Medulla oblongata (tissue), 1 donor: Measurements from ENCODE around the gene MIDN.
"Not testable (repeated sequence)": the region's sequence is repeated elsewhere in the genome, so short reads cannot be mapped to it uniquely, and the experiment has no call there.

Experiments used
- DNase-seq: peaks from one replicate; pipeline ENCODE4 v3.0.0-alpha.2; 2015; ENCODE audit errors: extremely low spot score

The MIDN gene

DNA sequence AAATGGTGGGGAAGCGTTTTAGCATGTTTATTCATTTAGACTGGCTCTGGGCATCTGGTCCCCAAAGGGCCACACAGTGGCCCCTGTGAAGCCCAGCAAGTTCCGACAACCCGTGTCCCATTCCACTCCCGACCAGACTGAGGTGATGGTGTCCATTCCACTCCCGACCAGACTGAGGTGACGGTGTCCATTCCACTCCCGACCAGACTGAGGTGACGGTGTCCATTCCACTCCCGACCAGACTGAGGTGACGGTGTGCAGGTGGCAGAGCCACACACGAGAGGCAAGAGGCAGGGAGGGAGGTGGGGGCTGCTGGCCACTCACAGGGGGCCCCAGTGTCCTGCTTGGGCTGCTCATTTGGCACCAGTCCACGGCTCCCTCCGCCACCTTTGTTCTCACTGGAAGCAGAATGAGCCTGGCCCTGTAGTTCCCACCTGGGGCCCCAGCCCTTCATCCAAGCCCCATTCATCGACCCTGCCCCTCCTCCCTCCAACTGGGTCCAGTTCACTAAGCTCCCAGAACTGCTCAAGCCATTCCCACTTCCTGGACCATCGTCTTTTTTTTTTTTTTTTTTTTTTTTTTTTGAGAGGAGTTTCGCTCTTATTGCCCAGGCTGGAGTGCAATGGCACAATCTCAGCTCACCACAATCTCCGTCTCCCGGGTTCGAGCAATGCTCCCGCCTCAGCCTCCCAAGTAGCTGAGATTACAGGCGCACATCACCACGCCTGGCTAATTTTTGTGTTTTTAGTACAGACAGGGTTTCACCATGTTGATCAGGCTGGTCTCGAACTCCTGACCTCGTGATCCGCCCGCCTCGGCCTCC lies 1.9 kb upstream of the MIDN start:
- not testable (repeated sequence) for DNase-seq

DNA sequence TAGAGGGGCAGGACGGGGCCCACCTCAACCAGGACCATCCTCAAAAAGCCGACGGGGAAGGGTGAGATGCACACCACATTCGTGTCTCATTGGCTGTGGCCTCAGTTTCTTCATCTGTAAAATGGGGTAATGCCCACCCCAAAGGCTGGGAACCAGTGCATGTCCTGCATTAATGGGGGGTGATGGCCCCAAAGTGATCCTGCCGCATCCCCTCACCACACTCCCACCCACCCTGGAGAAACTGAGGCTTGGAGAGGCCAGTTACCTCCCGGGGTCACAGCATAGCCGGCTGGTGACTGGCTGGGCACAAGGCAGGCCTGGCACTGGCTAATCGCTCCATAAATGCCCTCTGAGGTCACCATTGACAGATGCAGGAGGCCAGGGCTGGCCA lies 640 bp upstream of the MIDN start:
- DNase-seq, result no peak

DNA sequence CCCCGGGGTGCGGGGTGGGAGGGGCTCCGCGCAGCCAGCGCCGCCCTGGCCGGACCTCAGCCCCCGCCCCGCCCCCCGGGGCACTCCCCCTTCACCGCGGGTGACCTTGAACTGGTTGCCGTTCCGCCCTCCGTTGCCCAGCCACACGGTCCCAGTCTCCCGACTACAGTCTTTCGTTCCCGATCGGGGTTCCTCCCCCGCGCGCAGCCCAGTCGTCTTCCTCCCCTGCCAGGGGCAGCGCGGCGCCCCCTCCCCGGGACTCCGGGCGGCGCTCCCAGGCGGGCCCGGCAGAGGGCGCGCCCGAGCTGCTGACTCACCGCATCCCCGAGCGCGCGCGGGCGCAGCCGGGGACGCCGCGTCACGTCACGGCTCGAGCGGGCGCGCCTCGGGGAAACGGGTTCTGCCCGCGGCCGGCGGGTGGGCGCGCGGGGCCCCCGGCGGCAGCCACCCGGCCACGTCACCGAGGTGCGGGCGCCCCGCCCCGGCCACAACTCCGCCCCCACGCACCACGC lies 459 bp downstream of the MIDN start:
- DNase-seq, result peak; percentile 82

DNA sequence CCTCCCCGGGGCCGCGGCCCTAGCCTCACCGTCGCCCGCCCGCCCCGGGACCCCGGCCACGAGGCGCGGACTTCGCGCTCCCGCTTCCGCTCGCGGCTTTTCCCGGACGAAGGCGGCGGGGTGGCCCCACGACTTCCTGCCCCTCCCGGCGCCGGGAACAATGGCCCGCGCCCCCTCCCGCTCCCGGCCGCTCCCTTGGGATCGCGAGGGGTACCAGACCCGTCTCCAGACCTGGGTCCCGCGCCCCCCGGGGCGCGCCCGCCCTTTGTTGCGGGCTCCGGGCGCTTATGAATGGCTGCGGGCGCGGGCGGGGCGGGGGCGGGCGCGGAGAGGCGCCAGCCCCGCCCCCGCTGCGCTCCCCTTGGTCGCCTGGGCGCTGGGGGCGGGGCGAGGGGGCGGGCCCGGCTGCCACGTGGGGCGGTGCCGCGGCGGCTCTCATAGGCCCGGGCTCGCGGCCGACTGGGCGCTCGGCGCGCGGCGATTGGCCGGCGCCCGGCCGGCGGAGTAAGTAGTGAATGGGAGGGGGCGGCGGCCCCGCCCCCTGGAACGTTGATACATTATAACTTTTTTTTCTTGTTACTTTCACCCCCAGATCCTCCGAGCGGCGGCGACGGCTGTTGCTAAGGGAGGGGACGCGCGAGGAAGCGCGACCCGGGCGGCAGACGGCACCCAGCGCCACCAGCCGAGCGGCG lies 1.1 kb downstream of the MIDN start:
- DNase-seq, result peak; percentile 96

DNA sequence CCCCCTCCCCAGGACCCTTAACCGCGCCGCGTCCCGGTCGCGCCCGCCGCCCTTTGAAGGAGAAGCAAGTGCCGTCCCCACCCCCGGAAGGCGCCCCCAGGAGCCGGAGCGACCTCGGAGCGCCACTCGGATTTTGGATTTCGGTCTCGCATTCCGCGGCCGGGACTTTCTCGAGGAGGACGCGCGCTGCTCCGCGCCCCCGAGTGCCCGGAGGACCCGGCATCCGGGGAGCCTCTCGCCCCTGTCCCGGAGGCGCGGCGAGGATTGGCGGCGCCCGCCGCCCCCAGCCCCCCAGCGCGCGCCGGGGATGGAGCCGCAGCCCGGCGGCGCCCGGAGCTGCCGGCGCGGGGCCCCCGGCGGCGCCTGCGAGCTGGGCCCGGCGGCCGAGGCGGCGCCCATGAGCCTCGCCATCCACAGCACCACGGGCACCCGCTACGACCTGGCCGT lies 1.6 kb downstream of the MIDN start:
- no peak for DNase-seq

DNA sequence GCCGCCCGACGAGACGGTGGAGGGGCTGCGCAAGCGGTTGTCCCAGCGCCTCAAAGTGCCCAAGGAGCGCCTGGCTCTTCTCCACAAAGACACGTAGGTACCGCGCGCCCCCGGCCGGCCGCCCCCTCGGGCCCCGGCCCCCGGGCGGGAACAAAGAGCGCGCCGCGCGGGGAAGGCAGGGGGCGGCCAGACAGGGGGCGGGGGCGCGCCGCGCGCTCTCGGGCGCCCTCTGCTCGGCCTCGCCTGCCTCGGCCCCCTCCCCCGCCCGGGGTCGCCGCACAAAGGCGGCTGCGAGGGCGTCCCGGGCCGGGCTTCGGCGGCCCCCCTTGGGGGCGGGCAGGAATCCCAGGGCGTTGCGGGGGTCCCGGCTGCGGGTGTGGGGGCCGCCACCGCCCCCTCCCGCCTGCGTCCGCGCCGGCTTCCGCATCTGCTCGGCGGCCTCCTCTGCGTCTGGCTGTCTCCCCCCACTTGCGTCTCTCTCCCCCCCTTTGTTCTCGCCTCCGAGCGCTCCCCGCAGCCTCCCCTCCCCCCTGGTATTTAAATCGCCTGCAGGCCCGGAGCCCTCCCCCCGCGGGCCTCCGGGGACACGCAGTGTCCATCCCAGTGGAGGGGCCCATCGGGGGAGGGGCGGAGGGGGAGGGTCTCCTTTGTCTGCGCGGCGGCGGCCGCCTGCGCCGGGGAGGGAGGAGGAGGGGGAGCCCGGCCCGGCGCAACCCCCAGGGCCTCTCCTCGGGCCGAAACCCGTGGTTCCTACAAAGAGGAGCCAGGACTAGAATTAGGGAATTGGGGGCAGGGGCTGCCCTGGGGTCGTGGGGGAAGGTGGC lies 2.3 kb downstream of the MIDN start:
- DNase-seq, result peak; percentile 71

DNA sequence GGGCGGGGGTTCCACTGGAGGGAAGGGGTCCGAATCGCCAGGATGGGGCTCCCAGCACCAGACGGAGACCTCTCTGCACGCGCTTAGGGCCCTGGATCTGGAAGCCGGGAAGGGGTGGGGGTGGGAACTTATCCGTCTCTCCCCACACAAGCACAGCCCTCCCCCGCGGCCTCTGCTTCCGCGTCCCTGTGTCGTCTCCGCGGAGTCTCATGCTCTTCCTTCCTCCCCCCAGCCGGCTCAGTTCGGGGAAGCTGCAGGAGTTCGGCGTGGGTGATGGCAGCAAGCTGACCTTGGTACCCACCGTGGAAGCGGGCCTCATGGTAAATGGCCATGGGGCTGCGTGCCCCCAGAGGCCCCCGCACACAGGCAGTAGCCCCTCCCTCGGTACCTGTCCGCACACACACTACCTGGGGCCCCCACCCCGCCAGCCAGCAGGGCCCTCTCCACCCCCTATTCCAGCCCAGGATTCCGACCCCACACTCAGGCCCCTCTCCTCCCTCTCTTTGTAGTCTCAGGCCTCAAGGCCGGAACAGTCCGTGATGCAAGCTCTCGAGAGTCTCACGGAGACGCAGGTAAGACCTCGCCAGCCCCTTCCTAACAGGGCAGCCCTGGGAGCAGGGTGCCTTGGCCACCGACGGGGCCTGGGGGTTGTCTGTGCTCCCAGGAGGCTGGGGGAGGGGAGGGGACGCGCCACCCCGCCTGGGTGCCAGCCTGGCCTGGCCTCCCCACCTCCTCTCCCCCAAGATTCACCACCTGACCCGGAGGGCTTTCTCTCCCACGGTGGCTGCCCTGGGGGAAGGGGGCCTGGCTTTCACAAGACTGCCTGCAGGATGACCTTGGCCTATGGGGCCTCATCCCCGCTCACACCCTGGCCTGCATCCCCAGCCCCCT lies 3.2 kb downstream of the MIDN start:
- DNase-seq, result peak; percentile 79

DNA sequence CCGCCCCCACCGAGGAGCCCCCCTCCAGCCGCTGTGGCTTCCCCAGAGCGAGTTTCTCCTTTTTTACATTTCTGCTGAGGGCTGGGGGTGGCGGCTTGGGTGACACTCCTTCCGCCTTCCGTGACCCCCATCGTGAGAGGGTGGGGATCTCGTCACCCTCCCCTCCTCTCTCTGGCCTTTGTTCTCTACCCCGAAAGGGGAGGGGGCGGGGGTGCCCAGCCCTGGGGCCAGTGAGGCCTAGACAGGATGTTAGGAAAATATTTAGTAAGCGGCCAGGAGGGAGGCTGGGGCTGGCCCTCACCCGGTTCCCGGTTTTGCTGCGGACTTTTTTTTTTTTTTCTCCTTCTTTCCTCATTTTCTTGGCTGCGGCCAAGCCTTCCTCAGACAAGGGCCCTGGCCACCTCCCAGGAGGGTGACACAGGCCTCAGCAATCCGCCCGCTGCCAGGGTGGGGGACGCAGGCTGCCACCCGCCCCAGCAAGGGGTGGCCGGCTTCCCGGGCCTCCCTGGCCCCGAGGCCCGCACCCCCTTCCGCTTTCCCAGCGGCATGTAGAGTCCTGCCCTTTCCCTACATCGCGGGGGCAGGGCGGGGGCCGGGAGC lies 3.9 kb downstream of the MIDN start:
- peak; percentile 90 for DNase-seq

DNA sequence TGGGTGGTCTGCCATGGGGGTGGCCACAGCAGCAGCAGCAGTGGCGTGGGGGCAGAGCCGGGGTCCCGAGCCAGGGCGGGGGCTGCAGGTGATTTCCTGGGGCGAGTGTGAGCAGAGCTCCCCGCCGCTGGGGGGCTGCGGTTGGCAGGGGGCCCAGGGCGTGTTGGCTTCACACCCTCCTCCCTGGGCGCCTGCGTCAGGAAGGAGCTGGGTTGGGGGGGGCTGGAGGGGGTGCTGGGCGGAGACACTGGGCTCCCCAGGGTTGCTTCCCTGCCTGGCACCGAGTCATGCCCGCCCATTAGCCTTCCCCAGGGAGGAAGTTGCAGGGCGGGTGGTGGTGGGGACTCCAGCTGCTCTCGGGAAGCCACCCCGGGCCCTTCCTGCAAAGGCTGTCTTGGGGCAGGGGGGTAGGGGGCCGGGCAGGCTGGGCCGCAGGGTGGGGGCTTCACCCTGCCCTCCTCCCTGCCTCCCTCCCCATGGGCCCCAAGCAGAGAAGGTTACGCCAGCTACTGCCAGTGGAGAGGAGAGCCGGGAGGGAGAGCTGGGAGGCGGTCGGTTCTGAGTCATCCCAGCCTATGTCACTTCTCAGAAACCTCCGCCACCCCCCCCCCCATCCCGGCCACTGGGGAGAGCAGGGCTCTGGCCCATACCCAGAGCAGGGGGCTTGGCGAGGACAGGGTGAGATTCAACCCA lies 4.6 kb downstream of the MIDN start:
- DNase-seq, result peak; percentile 95

DNA sequence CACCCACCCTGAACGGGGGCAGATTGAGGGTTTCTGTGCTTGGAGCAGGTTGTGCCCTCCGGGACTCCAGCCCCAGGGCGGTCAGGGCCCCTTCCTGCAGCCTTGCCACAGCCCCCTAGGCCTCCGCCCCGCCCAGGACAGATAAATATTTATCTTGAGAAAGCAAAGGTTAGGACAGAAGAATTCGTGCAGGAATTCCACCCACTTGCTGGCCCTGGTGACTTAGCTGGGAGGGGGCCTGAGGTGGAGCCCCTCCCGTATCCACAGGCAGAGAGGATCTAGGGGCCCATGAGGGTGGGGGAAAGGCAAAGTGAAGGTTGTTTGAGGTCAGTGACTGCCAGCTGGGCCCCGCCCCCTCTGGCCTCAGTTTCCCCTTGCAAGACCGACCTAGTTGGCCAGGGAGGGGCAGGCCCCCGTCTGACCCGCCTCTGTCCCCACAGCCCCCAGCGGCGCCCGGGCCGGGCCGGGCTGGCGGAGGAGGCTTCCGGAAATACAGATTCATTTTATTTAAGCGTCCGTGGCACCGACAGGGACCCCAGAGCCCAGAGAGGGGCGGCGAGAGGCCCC lies 5.2 kb downstream of the MIDN start:
- no peak for DNase-seq

DNA sequence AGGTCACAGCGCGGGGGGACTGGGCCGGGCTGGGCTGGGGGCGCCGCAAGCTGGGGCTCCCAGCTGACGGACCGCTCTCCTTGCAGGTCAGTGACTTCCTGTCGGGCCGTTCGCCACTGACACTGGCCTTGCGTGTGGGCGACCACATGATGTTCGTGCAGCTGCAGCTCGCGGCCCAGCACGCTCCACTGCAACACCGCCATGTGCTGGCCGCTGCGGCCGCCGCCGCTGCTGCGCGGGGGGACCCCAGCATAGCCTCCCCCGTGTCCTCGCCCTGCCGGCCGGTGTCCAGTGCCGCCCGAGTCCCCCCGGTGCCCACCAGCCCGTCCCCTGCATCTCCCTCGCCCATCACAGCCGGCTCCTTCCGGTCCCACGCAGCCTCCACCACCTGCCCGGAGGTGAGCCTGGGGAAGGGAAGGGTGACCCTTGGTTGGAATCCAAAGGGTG lies 5.7 kb downstream of the MIDN start:
- DNase-seq, result no peak

DNA sequence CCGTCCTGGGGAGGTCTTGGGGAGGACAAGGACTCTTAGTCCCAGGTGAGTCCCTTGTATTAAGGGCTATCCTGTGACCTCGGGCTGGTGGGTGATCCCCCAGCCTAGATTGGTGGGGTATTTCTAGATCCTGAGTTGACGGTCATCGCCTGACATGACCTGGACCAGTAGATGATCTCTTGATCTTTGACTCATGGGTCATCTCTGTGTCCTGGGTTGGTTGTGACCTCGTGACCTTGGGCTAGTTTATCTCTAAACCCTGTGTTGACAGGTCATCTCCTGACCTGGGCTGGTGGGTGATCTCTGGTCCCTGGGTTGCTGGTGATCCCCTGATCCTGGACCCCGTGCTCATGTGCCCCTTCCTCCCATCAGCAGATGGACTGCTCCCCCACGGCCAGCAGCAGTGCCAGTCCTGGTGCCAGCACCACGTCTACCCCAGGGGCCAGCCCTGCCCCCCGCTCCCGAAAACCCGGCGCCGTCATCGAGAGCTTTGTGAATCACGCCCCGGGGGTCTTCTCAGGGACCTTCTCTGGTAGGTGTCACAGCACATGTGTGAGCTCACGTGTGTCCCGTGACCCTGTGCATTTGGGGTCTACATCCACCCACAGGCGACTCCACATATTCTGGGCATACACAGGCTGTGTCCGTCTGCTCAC lies 6.3 kb downstream of the MIDN start:
- DNase-seq, result no peak

DNA sequence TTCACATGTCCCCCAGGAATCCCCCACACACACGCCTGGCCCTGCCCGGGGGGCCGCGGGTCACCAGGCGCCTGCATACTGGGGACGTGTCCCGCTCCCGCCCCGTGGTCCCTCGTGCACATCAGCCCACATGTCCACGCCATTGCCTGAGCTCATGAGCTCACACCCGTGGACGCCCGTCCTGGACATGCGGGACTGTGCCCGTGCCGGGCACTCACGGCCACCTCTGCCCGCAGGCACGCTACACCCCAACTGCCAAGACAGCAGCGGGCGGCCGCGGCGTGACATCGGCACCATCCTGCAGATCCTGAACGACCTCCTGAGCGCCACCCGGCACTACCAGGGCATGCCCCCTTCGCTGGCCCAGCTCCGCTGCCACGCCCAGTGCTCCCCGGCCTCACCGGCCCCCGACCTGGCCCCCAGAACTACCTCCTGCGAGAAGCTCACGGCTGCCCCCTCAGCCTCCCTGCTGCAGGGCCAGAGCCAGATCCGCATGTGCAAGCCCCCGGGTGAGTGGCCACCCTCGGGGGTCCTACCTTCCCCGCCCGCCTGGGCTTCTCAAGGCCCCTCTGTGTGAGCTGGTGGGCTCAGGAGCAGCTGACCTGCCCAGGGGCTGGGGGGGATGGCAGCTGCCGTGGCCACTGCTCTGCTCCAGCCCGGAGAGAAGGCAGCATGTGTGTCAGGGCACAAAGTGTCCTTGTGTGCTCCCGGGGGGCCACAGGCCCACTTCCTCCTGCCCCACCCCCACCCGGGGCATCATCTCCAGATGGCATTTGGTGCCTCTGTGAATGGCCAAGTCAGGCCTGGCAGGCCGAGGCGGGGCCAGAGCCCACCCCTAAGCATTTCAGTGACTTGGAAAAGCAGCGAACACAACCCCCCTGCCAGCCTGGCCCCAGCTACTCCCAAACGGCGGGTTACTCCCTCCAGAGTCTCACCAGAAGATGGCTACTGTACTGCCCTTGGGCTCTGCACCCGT lies 7.1 kb downstream of the MIDN start:
- peak; percentile 78 for DNase-seq

DNA sequence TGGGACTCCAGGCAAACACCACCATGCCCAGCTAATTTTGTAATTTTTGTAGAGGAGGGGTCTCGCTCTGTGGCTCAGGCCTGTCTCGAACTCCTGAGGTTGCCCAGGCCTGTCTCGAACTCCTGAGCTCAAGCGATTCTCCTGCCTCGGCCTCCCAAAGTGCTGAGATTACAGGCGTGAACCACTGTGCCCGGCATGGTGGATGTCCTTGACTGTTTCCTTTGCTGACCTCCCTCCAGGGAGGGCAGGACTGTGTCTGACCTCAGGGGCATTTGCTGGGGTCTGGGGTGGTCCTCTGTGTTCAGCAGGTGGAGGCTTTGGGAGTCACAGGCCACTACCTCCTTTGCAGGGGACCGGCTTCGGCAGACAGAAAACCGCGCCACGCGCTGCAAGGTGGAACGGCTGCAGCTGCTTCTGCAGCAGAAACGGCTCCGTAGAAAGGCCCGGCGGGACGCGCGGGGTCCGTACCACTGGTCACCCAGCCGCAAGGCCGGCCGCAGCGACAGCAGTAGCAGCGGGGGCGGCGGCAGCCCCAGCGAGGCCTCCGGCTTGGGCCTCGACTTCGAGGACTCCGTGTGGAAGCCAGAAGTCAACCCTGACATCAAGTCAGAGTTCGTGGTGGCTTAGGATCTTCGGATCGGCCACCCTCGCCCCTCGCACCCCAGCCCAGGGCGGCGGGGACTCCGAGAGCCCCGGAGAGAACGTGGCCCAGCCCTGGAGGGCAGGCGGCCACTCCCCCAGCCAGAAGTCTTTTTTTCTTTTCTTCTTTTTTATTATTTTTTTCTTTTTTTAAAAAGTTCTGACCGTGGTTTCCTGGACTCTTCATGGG lies 8.5 kb downstream of the MIDN start:
- DNase-seq, result no peak

DNA sequence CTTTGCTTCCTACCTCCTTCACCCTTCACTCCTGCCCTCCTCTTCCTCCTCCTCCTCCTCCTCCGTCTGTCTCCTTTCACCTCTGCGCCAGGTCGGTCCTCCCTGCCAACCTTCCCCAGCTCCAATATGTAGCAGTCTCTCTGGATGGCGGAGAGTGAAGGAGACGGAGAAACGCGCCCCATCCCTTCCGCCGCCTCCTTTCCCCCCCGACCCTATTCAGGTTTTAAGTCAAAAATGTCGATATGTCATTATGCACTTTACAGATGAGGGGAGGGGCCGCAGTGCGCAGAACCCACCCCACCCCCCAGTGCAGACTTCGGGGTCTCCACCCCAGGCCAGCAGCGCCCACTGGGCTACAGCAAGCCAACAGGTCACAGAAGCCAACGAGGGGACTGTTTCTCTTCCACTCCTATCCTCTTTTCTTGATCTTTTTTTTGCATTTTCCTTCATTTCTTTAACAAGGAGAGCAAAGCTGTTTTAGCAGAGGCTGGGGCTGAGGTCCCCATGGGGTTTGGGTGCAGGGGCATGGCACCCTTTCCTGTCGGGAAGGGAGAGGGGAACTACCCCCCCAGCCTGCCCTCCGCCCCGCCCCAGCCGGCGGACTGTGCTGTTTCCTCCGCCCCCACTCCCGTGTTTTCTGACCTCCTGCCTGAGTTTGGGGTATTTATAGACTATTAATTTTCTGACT lies 9.2 kb downstream of the MIDN start:
- DNase-seq, result no peak

DNA sequence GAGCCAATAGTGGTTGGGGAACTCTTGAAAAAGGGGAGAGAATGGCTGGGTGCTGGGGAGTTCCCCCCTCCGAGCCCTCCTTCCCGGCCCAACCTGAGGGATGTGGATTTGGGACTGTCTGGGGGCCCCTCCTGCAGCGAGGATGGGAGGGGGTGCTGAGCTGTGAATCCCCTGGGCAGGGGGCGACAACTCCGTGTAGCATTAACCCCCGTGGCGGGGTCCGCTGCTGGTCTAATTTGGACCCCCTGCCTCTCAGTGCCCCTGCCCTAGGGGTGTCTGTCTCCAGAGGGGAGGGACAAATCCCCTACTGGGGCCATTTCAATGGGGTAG lies 9.7 kb downstream of the MIDN start:
- DNase-seq, result no peak
